ENCODE results near the gene ATP1A1.

The ATP1A1 gene

GRCh38 chr1:116372651-116373430 lies at the start of gene ATP1A1:
Gene ATP1A1 (plus strand): TSS chr1:116373244. CDS start chr1:116373512, 268 bp downstream.
- H3K4me3 ChIP-seq (ENCODE audit: low read depth, low read length), result peak within 1 kb of the TSS; percentile 83
- H2AFZ ChIP-seq (ENCODE audit: low read length, unreplicated experiment), result peak within 1 kb of the TSS; percentile 94
- H3K36me3 ChIP-seq (ENCODE audit: insufficient read depth, low read length), result no peaks in the 10 kb centered on the region
- H3K27ac ChIP-seq (ENCODE audit: low read depth, low read length), result peak within 1 kb of the TSS; percentile 67
- H3K4me1 ChIP-seq (ENCODE audit: control insufficient read depth, insufficient read depth, low read length, unreplicated experiment), result peaks cover 24% of the 10 kb centered on the region
- peaks cover 35% of the 10 kb centered on the region for H3K79me2 ChIP-seq (ENCODE audit: control insufficient read depth, insufficient read depth, low read length, unreplicated experiment)
- H3K27me3 ChIP-seq (ENCODE audit: insufficient read depth, low read length), result no peaks in the 10 kb centered on the region; the same call in 1 of the 2 replicates

GRCh38 chr1:116323491-116323890 lies 49.6 kb upstream of the ATP1A1 start:
- Histone ChIP-seq H3K27ac (ENCODE audit: low read depth, low read length) (no peak overlapping the region), H3K27me3 (ENCODE audit: insufficient read depth, low read length) (no peaks in the 10 kb centered on the region), H3K4me1 (ENCODE audit: control insufficient read depth, insufficient read depth, low read length, unreplicated experiment) (no peaks in the 10 kb centered on the region)

DNA sequence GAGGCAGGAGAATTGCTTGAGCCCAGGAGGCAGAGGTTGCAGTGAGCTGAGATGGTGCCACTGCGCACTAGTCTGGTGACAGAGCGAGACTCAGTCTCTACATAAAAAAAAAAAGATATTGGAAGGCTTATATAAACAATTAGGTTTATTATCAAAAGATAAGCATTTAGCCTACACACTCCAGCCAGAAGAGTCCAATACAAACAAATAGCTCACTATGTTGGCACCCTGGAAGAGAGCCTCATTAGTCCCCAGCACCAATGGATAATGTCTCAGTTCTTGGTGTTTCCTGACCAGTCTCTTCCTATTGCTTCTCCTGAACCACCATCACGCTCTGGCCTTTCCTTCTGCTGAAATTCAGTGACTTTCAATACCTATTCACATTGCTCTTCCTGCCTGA lies 48.6 kb upstream of the ATP1A1 start:
- no peak overlapping the region for H3K27ac ChIP-seq (ENCODE audit: low read depth, low read length)
- no peak overlapping the region for H3K4me3 ChIP-seq (ENCODE audit: low read depth, low read length)
- no peaks in the 10 kb centered on the region for H3K27me3 ChIP-seq (ENCODE audit: insufficient read depth, low read length)
- H3K36me3 ChIP-seq (ENCODE audit: insufficient read depth, low read length), result no peaks in the 10 kb centered on the region
- H3K79me2 ChIP-seq (ENCODE audit: control insufficient read depth, insufficient read depth, low read length, unreplicated experiment), result no peaks in the 10 kb centered on the region
- no peak overlapping the region for H2AFZ ChIP-seq (ENCODE audit: low read length, unreplicated experiment)
- H3K4me1 ChIP-seq (ENCODE audit: control insufficient read depth, insufficient read depth, low read length, unreplicated experiment), result no peaks in the 10 kb centered on the region

More at GRCh38 chr1:116323491-116323890, 49.6 kb upstream of the ATP1A1 start:
- Histone ChIP-seq H2AFZ (ENCODE audit: low read length, unreplicated experiment) (no peak overlapping the region), H3K79me2 (ENCODE audit: control insufficient read depth, insufficient read depth, low read length, unreplicated experiment) (no peaks in the 10 kb centered on the region), H3K4me3 (ENCODE audit: low read depth, low read length) (no peak overlapping the region), H3K36me3 (ENCODE audit: insufficient read depth, low read length) (no peaks in the 10 kb centered on the region)

GRCh38 chr1:116325104-116325503 lies 47.9 kb upstream of the ATP1A1 start:
- no peaks in the 10 kb centered on the region for H3K36me3 ChIP-seq (ENCODE audit: insufficient read depth, low read length)
- no peak overlapping the region for H3K4me3 ChIP-seq (ENCODE audit: low read depth, low read length)
- H3K27ac ChIP-seq (ENCODE audit: low read depth, low read length), result no peak overlapping the region
- H3K79me2 ChIP-seq (ENCODE audit: control insufficient read depth, insufficient read depth, low read length, unreplicated experiment), result no peaks in the 10 kb centered on the region
- H3K27me3 ChIP-seq (ENCODE audit: insufficient read depth, low read length), result no peaks in the 10 kb centered on the region
- H3K4me1 ChIP-seq (ENCODE audit: control insufficient read depth, insufficient read depth, low read length, unreplicated experiment), result peaks cover 2% of the 10 kb centered on the region
- no peak overlapping the region for H2AFZ ChIP-seq (ENCODE audit: low read length, unreplicated experiment)

GRCh38 chr1:116325922-116326321 lies 47.1 kb upstream of the ATP1A1 start:
- Histone ChIP-seq H2AFZ (ENCODE audit: low read length, unreplicated experiment) (no peak overlapping the region), H3K27ac (ENCODE audit: low read depth, low read length) (no peak overlapping the region), H3K36me3 (ENCODE audit: insufficient read depth, low read length) (no peaks in the 10 kb centered on the region), H3K4me1 (ENCODE audit: control insufficient read depth, insufficient read depth, low read length, unreplicated experiment) (peaks cover 9% of the 10 kb centered on the region), H3K27me3 (ENCODE audit: insufficient read depth, low read length) (no peaks in the 10 kb centered on the region), H3K79me2 (ENCODE audit: control insufficient read depth, insufficient read depth, low read length, unreplicated experiment) (no peaks in the 10 kb centered on the region), H3K4me3 (ENCODE audit: low read depth, low read length) (no peak overlapping the region)

- no peaks in the 10 kb centered on the region for H3K36me3 ChIP-seq (ENCODE audit: insufficient read depth, low read length)
- H3K4me3 ChIP-seq (ENCODE audit: low read depth, low read length), result no peak overlapping the region
- H3K4me1 ChIP-seq (ENCODE audit: control insufficient read depth, insufficient read depth, low read length, unreplicated experiment), result peaks cover 9% of the 10 kb centered on the region
- no peaks in the 10 kb centered on the region for H3K27me3 ChIP-seq (ENCODE audit: insufficient read depth, low read length)
- no peak overlapping the region for H3K27ac ChIP-seq (ENCODE audit: low read depth, low read length)
- no peaks in the 10 kb centered on the region for H3K79me2 ChIP-seq (ENCODE audit: control insufficient read depth, insufficient read depth, low read length, unreplicated experiment)
- no peak overlapping the region for H2AFZ ChIP-seq (ENCODE audit: low read length, unreplicated experiment)
These were observed 46.6 kb upstream of the ATP1A1 start for GRCh38 chr1:116326486-116326885.

GRCh38 chr1:116328671-116329070 lies 44.4 kb upstream of the ATP1A1 start:
- Histone ChIP-seq H2AFZ (ENCODE audit: low read length, unreplicated experiment) (no peak overlapping the region), H3K27me3 (ENCODE audit: insufficient read depth, low read length) (no peaks in the 10 kb centered on the region), H3K36me3 (ENCODE audit: insufficient read depth, low read length) (no peaks in the 10 kb centered on the region), H3K4me3 (ENCODE audit: low read depth, low read length) (no peak overlapping the region), H3K4me1 (ENCODE audit: control insufficient read depth, insufficient read depth, low read length, unreplicated experiment) (peaks cover 9% of the 10 kb centered on the region), H3K79me2 (ENCODE audit: control insufficient read depth, insufficient read depth, low read length, unreplicated experiment) (no peaks in the 10 kb centered on the region), H3K27ac (ENCODE audit: low read depth, low read length) (no peak overlapping the region)

GRCh38 chr1:116329524-116330341 lies 43.3 kb upstream of the ATP1A1 start:
- H3K4me1 ChIP-seq (ENCODE audit: control insufficient read depth, insufficient read depth, low read length, unreplicated experiment), result peaks cover 17% of the 10 kb centered on the region
- H3K4me3 ChIP-seq (ENCODE audit: low read depth, low read length), result no peak overlapping the region
- H2AFZ ChIP-seq (ENCODE audit: low read length, unreplicated experiment), result no peak overlapping the region

DNA sequence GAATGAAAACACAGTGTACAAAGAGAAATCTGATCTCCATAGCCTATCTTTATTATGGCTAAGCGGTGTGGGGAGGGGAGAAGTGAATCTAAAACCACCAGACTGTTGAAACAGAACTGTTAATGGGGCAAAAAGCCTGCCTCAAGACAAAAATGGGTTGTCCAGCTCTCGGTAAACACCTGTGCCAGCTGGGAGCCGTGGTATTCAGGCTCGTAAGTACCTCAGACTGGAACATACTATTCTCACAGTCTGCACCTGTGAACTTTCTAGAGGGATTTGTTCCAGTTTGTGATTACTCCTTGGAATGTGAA lies 42.7 kb upstream of the ATP1A1 start:
- Histone ChIP-seq H3K4me1 (ENCODE audit: control insufficient read depth, insufficient read depth, low read length, unreplicated experiment) (peaks cover 20% of the 10 kb centered on the region), H3K27me3 (ENCODE audit: insufficient read depth, low read length) (no peaks in the 10 kb centered on the region), H3K27ac (ENCODE audit: low read depth, low read length) (no peak overlapping the region), H3K36me3 (ENCODE audit: insufficient read depth, low read length) (no peaks in the 10 kb centered on the region), H2AFZ (ENCODE audit: low read length, unreplicated experiment) (no peak overlapping the region), H3K79me2 (ENCODE audit: control insufficient read depth, insufficient read depth, low read length, unreplicated experiment) (no peaks in the 10 kb centered on the region), H3K4me3 (ENCODE audit: low read depth, low read length) (no peak overlapping the region)

More at GRCh38 chr1:116329524-116330341, 43.3 kb upstream of the ATP1A1 start:
- Histone ChIP-seq H3K27ac (ENCODE audit: low read depth, low read length) (no peak overlapping the region), H3K36me3 (ENCODE audit: insufficient read depth, low read length) (no peaks in the 10 kb centered on the region), H3K79me2 (ENCODE audit: control insufficient read depth, insufficient read depth, low read length, unreplicated experiment) (no peaks in the 10 kb centered on the region), H3K27me3 (ENCODE audit: insufficient read depth, low read length) (no peaks in the 10 kb centered on the region)

- no peaks in the 10 kb centered on the region for H3K36me3 ChIP-seq (ENCODE audit: insufficient read depth, low read length)
- no peaks in the 10 kb centered on the region for H3K27me3 ChIP-seq (ENCODE audit: insufficient read depth, low read length)
- H3K79me2 ChIP-seq (ENCODE audit: control insufficient read depth, insufficient read depth, low read length, unreplicated experiment), result no peaks in the 10 kb centered on the region
- H3K4me3 ChIP-seq (ENCODE audit: low read depth, low read length), result no peak overlapping the region
- no peak overlapping the region for H3K27ac ChIP-seq (ENCODE audit: low read depth, low read length)
- no peak overlapping the region for H2AFZ ChIP-seq (ENCODE audit: low read length, unreplicated experiment)
- H3K4me1 ChIP-seq (ENCODE audit: control insufficient read depth, insufficient read depth, low read length, unreplicated experiment), result peaks cover 20% of the 10 kb centered on the region
These were observed 42.2 kb upstream of the ATP1A1 start for GRCh38 chr1:116330846-116331245.

- Histone ChIP-seq H3K27ac (ENCODE audit: low read depth, low read length) (no peak overlapping the region), H2AFZ (ENCODE audit: low read length, unreplicated experiment) (no peak overlapping the region), H3K4me3 (ENCODE audit: low read depth, low read length) (no peak overlapping the region), H3K27me3 (ENCODE audit: insufficient read depth, low read length) (no peaks in the 10 kb centered on the region), H3K4me1 (ENCODE audit: control insufficient read depth, insufficient read depth, low read length, unreplicated experiment) (peaks cover 20% of the 10 kb centered on the region), H3K36me3 (ENCODE audit: insufficient read depth, low read length) (no peaks in the 10 kb centered on the region), H3K79me2 (ENCODE audit: control insufficient read depth, insufficient read depth, low read length, unreplicated experiment) (no peaks in the 10 kb centered on the region)
These were observed 41.5 kb upstream of the ATP1A1 start for GRCh38 chr1:116331523-116331922.

Measured in ACC112 (cell line).